GM18951 (cell line): ENCODE results near the gene SRRM2.

Experiments used
- POLR2A ChIP-seq: IDR thresholded peaks from 4 replicates; pipeline ENCODE4 v1.6.1; 2011; ENCODE audit warnings: mild to moderate bottlenecking; ENCODE audit not compliant: insufficient read length, insufficient read depth; ENCODE audit errors: extremely low read depth
- in situ Hi-C: fragments of 300-500 bp; cut with MboI; formaldehyde crosslinking; loops from one replicate; pipeline ENCODE4 v1.12.0; 2022; ENCODE audit warnings: low sequenced_read_pairs, mixed read lengths, inconsistent platforms; ENCODE audit not compliant: unreplicated experiment

The SRRM2 gene

DNA sequence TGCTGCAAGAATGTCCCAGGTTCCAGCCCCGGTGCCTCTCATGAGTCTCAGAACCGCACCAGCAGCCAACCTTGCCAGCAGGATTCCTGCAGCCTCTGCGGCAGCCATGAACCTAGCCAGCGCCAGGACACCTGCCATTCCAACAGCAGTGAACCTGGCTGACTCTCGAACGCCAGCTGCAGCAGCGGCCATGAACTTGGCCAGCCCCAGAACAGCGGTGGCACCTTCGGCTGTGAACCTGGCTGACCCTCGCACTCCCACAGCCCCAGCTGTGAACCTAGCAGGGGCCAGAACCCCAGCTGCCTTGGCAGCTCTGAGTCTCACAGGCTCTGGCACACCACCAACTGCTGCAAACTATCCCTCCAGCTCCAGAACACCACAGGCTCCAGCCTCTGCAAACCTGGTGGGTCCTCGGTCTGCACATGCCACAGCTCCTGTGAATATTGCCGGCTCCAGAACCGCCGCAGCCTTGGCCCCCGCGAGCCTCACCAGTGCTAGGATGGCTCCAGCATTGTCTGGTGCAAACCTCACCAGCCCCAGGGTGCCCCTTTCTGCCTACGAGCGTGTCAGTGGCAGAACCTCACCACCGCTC lies 14.8 kb downstream of the SRRM2 start:
- peak; percentile 8 for TF ChIP-seq POLR2A
- in situ Hi-C loops, result no loop called here

DNA sequence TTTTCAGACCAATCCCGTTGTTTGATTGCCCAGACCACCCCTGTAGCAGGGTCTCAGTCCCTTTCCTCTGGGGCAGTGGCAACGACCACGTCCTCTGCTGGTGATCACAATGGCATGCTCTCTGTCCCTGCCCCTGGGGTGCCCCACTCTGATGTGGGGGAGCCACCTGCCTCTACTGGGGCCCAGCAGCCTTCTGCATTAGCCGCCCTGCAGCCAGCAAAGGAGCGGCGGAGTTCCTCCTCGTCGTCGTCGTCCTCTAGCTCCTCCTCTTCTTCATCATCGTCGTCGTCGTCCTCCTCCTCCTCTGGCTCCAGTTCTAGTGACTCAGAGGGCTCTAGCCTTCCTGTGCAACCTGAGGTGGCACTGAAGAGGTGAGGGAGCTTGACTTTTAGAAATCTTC lies 15.5 kb downstream of the SRRM2 start:
- peak; percentile 4 for TF ChIP-seq POLR2A
- in situ Hi-C loops, result no loop called here

DNA sequence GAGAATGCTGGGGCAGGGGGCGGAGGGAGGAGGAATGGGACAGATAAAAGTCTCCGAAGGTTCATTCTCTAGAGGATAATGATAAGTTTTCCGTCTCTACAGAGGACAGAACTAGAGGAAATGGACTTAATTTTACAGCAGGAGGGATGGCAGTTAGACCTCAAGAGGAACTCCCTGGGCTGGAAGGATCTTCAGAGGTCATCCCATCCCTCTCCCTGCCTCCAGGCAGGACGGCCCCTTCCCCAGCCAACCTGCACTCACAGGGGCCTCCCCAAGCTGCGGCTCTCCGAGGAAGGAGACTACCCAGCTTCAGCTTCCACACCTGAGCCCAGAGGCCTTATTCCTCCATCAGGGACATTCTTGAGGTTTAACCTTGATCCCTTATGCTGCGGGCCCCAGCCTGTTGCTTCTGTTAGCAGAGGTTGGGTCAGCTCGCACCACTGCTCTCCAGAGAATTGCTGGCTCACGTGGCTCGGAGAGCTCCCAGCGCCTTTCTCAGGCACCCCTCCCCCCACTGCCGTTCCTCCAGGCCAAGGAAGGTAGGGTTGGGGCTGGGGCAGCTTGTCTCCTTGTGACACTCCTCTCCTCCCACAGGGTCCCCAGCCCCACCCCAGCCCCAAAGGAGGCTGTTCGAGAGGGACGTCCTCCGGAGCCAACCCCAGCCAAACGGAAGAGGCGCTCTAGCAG lies 16.1 kb downstream of the SRRM2 start:
- no peak for TF ChIP-seq POLR2A
- in situ Hi-C loops, result no loop called here

DNA sequence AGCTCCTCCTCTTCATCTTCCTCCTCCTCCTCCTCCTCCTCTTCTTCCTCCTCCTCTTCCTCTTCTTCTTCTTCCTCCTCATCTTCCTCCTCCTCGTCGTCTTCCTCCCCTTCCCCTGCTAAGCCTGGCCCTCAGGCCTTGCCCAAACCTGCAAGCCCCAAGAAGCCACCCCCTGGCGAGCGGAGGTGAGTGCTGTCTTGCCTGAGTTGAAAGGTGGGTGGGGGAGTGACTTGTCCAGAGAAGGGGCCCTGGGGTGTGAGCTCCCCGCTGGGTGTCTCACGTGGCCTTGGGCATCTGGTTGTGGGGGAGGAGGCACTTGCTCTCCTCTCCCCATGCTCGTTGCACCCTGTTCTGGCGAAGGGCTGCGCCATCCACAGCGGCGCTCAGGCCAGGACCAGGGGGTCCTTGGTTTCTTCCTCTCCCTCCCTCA lies 16.7 kb downstream of the SRRM2 start:
- TF ChIP-seq POLR2A, result no peak
- in situ Hi-C loops, result no loop called here

DNA sequence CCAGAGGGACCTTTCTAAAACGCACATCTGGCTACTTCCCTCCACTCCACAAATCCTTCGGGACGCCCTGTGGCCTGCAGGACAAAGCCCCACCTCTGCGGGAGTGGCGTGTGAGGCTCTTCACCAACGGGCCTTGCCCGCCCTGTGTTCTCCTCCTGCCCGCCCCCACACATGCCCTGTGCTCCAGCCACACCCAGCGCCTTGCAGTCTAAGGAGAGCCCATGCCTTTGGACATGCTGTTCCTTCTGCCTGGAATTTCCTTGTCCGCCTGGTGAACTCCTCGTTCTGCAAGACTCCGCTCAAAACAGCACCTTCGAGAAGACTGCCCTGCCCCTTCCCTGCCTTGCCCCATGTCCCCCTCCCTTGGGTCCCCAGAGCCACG lies 17.2 kb downstream of the SRRM2 start:
- in situ Hi-C loops, result no loop called here
- no peak for TF ChIP-seq POLR2A

DNA sequence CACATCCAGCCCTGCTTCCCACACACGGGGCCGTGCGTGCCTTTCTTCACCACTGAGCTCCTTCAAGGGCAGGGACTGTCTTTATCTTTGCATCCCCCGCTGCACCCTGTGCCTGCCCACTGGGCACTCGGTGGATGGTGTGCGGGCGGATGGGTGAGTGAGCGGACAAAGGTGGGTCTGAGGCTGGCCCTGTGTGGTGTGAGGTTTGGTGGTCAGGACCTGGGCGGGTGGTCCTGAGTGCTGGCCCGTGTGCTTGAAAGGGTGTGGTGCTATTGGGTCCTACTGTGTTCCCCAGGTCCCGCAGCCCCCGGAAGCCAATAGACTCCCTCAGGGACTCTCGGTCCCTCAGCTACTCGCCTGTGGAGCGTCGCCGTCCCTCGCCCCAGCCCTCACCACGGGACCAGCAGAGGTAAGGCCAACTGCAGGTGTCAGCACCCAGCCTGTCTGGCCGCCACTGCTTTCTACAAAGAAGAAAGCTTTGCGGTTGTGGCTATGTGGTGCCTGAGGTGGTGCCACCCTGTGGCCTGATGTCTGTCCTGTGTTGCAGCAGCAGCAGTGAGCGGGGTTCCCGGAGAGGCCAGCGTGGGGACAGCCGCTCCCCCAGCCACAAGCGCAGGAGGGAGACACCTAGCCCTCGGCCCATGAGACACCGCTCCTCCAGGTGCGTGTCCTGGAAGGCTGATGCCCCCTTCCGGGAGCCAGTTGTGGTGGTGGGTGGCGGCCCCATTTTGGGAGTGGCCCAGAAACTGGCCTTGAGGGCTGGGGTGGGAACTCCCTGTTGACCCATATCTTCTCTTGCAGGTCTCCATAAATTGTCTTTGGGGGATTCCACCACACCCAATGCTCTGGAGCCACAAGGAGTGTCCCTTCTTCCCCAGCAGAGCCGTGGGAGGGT lies 17.9 kb downstream of the SRRM2 start:
- TF ChIP-seq POLR2A, result no peak
- in situ Hi-C loops, result no loop called here

DNA sequence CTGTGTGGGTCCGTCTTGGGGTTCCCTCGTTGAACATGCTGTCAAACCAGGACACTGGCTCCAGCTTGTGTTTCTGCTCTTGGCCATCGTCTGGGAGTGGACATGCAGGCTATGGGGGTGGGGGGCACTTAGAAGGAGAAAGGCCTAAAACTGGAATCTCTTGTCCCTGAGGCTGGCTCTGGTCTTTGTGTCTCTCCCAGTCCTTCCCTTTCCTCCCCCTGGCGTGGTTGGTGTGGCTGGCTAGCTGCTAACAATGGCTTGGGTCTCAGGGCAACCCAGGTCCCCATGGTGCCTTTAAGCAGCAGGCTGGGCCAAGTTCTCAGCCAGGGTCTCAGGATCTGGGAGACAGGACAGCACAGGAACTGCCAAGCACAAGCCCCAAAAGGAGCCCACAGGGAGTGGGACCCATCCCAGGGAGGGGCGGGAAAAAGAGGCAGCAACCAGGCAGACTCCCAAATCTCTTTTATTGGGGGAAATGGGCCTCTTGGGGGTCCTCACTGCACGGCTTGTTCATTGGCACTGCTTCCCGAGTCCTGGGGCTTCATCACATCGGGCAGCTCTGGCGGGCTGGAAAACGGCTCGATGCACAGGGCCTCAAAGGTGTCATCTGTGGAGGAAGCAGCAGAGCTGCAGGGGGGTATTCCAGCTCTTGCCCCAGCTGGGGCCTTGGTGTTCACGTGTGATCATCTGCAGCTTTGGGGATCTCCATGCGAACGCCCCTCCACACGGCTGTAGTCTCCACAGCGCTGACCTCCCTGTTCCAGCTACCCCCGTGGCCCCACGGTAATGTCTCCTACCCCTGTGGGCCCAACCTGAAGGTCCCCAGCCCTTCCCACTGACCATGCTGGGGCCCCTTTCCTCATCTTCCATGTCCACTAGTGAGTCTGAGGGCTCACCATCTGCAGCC lies 19.3 kb downstream of the SRRM2 start:
- no peak for TF ChIP-seq POLR2A
- in situ Hi-C loops, result no loop called here

DNA sequence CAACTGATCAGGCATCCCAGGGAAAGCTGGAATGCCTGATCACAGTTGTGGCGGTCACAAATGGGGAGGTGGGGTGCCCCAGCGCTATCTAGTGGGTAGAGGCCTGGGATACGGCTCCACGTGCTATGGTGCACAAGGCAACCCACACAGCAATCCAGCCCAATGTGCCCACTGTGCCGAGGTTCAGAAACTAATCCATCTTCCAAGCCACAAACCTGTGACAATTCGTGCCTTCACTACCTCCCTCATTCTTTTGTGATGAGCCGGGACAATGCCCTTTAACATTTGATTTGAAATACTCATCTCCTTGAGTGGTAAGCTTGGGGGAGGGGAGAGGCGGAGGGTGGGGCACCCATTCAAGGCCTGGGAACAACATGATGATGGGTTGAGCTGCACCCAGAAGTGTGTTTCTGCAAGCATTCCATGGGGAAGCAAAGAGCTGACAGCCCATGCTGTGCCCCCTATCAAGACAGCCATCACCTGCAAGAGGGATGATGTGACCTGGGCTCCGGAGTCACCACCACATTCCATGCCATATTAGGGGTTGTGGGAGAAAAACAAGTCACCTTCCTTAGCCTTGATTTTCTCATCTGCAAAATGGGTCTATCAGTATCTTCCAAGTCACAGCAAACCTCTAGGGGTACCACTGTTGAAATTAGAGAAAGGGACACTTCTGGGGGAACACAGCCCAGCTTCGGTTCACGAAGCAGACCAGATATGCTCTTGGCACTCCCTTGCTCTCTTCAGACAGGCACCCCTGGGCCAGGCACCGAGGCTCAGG lies 20.9 kb downstream of the SRRM2 start:
- no peak for TF ChIP-seq POLR2A

DNA sequence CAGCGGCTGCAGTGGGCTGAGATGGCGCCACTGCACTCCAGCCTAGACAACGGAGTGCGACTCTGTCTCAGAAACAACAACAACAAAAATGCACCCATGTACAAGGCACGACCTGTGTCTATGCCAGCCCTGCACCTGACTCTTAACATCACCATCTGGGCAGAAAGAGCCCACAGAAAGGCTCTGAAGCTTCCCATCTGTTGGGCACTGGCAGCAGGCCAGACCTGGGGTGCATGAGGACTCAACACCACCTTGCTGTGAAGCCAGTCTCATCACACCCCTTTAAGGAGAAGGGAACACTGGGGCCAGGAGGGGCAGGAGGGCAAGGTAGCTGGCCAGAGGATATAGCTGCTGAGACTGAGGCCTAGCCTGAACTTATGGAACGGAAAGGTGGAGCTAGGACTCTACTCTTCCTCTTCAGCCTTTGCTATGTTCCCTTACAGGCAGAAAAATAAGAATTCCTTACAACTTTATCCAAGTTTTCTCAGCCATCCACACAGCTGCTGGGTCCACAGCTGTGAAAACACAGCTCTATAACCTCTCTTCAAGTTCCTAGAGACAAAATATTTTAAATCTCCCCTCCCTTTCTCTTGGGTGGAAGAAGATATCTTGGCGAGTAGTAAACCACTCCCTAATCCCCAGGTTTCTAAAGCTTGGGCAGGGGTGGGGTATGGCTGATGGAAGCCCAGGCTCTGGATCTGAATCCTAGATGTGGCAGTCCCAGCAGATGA lies 21.9 kb downstream of the SRRM2 start:
- in situ Hi-C loops, result no loop called here
- TF ChIP-seq POLR2A, result no peak

More for the DNA sequence above, 20.9 kb downstream of the SRRM2 start:
- in situ Hi-C loops, result no loop called here

DNA sequence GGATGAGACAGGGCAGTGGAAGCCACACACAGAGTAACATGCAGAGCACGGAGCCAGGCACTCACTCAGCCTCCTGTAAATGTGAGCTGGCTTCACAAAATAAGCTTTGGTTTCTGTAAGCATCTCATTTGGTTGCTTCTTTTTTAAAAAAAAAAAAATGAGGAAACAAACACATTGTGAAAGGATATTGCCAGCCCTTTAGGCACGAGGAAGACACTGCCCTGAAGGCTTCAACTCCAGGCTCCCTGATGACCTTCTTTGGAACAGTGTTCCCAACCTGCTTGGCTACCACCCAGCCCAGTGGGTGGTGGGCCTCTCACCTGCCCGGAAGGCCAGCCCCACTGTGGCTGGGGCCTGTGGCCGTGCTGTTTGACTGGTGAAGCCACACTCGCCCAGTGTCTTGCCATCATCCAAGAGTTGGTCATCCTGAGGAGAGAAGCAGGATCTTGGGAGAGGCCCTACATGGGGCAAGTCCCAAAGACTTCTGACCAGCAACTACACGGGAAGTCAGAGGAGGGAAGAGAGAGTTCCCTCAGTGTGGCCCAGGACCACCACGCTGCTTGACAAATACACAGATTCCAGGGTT lies 22.8 kb downstream of the SRRM2 start:
- in situ Hi-C loops, result no loop called here
- TF ChIP-seq POLR2A, result no peak
